ENCODE measurements around the gene COL8A2.

The COL8A2 gene

DNA sequence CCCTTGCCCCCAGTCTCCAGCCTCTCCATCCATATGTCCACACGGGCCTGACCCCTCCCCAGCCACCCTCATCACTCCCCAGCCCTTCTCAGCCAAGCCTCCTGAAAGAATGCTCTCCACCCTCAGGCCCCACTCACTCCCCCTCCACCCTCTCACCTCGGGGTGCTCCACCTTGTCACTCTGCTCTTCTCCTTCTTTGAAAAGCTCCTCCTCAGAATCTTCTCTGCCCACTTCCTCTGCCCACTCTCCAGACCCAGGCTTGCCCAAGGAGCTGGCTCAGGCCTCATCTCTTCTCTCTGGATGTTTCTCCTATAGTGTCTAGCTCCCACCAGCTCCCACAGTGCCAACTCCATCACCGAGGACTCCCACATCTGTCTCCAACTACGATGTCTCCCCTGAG, 13.9 kb downstream of the COL8A2 start:
- DNase-seq, result no peak
- no peaks in the 10 kb centered on the region for H3K36me3 ChIP-seq (replicated peaks)
- no peak overlapping the region for H3K4me3 ChIP-seq (ENCODE audit: low read depth, low read length)
- H3K27me3 ChIP-seq (replicated peaks), result no peaks in the 10 kb centered on the region
- no peak overlapping the region for H3K27ac ChIP-seq
- TF ChIP-seq, protein P1, sequence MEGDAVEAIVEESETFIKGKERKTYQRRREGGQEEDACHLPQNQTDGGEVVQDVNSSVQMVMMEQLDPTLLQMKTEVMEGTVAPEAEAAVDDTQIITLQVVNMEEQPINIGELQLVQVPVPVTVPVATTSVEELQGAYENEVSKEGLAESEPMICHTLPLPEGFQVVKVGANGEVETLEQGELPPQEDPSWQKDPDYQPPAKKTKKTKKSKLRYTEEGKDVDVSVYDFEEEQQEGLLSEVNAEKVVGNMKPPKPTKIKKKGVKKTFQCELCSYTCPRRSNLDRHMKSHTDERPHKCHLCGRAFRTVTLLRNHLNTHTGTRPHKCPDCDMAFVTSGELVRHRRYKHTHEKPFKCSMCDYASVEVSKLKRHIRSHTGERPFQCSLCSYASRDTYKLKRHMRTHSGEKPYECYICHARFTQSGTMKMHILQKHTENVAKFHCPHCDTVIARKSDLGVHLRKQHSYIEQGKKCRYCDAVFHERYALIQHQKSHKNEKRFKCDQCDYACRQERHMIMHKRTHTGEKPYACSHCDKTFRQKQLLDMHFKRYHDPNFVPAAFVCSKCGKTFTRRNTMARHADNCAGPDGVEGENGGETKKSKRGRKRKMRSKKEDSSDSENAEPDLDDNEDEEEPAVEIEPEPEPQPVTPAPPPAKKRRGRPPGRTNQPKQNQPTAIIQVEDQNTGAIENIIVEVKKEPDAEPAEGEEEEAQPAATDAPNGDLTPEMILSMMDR (IDR thresholded peaks at IDR 0.05; ENCODE audit: low read depth, low read length, missing control alignments), result no peak
- in situ Hi-C loops (cut with HindIII; ENCODE audit: low pct_ligation_motif_present, low sequenced_read_pairs), result no loop called here

DNA sequence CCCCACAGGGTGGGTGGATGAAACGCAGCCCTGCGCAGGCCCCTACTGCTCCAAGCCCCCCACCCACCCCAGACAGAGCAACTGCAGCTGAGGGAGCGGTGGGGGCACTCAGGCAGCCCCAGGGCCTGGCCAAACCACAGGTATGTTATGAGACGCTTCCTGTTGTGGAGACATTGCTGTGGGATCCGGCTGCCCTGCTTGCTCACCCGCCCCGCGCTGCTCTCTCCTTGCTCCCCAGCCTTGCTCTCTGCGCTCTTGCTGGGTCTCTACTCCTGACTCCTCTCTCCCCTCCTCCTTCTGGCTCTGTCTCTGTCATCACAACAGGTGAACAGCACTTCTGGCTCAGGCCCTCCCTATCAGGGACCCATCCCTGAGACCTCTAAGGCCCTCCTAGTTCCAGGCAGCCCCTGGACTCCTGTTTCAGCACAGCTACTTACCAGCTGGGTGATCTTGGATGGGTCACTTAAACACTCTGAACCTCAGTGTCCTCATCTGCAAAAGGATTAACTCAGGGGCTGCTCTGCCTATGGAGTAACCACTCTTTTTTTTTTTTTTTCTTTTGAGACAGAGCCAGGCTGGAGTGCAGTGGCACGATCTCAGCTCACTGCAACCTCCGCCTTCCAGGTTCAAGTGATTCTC, 15.9 kb downstream of the COL8A2 start:
- no peaks in the 10 kb centered on the region for H3K36me3 ChIP-seq (replicated peaks)
- H3K27me3 ChIP-seq (replicated peaks), result no peaks in the 10 kb centered on the region
- H3K4me3 ChIP-seq (ENCODE audit: low read depth, low read length), result no peak overlapping the region
- TF ChIP-seq, protein P1 (IDR thresholded peaks at IDR 0.05; ENCODE audit: low read depth, low read length, missing control alignments), result no peak
- DNase-seq, result peak; percentile 85
- in situ Hi-C loops (cut with HindIII; ENCODE audit: low pct_ligation_motif_present, low sequenced_read_pairs), result no loop called here
- H3K27ac ChIP-seq, result peak overlapping the region; percentile 62

DNA sequence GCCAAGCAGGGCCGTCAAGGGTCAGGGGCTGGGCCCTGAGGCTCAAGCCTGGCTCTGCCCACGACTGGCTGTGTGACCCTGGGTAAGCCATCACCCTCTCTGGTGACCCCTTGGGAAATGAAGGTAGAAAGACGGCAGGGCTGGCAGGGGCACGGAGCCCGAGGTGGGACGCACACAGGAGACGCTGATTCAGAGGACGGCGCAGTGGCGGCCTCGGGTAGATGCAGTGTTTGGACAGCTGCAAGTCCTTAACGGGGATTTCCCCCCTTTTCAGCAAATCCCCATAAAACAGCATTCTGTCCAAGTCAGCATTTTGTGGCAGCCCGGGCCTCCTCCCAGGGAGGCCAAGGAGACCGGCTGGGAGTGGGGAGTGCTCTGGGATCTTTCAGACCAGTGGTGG, 16.7 kb downstream of the COL8A2 start:
- TF ChIP-seq, protein P1 (IDR thresholded peaks at IDR 0.05; ENCODE audit: low read depth, low read length, missing control alignments), result no peak
- peak overlapping the region; percentile 62 for H3K27ac ChIP-seq
- peak; percentile 67 for DNase-seq
- in situ Hi-C loops (cut with HindIII; ENCODE audit: low pct_ligation_motif_present, low sequenced_read_pairs), result no loop called here
- H3K36me3 ChIP-seq (replicated peaks), result no peaks in the 10 kb centered on the region
- H3K4me3 ChIP-seq (ENCODE audit: low read depth, low read length), result no peak overlapping the region
- H3K27me3 ChIP-seq (replicated peaks), result no peaks in the 10 kb centered on the region

DNA sequence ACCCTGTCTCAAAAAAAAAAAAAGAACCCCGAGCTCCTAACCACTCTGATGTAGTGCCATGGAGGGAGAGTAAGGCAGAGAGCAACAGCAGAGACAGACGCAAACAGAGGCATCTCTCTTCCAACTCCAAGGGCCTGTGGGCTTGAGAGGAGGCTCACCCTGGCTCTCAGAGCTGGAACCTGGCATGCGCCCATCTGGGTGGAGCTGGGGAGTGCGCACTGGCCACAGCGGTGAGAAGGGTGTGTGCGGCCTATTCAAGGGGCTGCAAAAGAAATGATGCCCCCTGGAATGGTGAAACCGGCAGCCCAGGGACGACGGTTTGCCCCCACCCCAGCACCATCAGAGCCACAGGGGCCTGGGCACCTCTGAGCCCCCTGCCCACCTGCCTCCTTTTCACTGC, 17.6 kb downstream of the COL8A2 start:
- no peaks in the 10 kb centered on the region for H3K36me3 ChIP-seq (replicated peaks)

DNA sequence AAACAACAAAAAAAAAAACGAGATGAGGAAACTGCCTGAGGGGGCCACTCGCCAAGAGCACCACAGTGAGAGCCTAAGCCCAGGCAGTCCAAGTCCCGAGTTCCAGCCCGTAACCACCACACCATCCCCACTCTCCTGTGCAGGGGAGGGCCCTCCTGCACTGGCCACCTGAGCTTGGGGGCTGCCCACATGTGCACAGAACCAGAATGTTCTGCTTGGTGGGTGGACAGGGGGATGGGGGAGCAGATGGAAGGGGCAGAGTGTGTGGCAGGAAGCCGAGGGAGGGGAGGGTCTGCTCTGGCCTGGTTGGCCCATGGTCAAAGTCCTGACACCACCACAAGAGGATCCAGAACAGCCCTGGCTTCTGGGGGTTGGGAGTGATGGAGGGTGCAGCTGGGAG, 18.8 kb downstream of the COL8A2 start:
- Histone ChIP-seq H3K27ac (no peak overlapping the region), H3K36me3 (replicated peaks) (no peaks in the 10 kb centered on the region), H3K27me3 (replicated peaks) (no peaks in the 10 kb centered on the region), H3K4me3 (ENCODE audit: low read depth, low read length) (no peak overlapping the region)
- TF ChIP-seq, protein P1 (IDR thresholded peaks at IDR 0.05; ENCODE audit: low read depth, low read length, missing control alignments), result no peak
- in situ Hi-C loops (cut with HindIII; ENCODE audit: low pct_ligation_motif_present, low sequenced_read_pairs), result no loop called here
- no peak for DNase-seq

More for the DNA sequence above, 17.6 kb downstream of the COL8A2 start:
- Histone ChIP-seq H3K4me3 (ENCODE audit: low read depth, low read length) (no peak overlapping the region), H3K27ac (no peak overlapping the region), H3K27me3 (replicated peaks) (no peaks in the 10 kb centered on the region)
- in situ Hi-C loops (cut with HindIII; ENCODE audit: low pct_ligation_motif_present, low sequenced_read_pairs), result no loop called here
- TF ChIP-seq, protein P1 (IDR thresholded peaks at IDR 0.05; ENCODE audit: low read depth, low read length, missing control alignments), result no peak
- no peak for DNase-seq

DNA sequence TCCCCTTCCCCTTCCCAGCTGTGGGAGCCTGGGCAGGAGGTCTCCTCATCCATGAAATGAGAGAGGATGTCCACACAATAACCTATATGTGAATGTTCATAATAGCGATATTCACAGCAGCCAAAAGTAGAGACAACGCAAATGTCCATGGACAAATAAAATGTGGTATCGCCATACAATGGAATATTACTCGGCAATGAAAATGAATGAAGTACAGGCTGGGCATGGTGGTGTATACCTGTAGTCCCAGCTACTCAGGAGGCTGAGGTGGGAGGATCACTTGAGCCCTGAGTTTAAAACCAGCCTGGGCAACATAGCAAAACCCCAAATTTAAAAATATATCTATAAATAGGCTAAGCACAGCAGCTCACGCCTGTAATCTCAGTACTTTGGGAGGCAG, 23.5 kb downstream of the COL8A2 start:
- in situ Hi-C loops (cut with HindIII; ENCODE audit: low pct_ligation_motif_present, low sequenced_read_pairs), result no loop called here
- no peaks in the 10 kb centered on the region for H3K36me3 ChIP-seq (replicated peaks)
- no peaks in the 10 kb centered on the region for H3K27me3 ChIP-seq (replicated peaks)
- TF ChIP-seq, protein P1 (IDR thresholded peaks at IDR 0.05; ENCODE audit: low read depth, low read length, missing control alignments), result no peak
- no peak overlapping the region for H3K27ac ChIP-seq
- no peak overlapping the region for H3K4me3 ChIP-seq (ENCODE audit: low read depth, low read length)
- DNase-seq, result no peak

All from brain microvascular endothelial cell (primary cell).